ENCODE measurements around the gene CR1L. TPM values are rescaled to one million over a fixed set of nuclear protein-coding genes. Genes with fewer than 3 reads are reported as not detected.

The CR1L gene
- total and polyA plus RNA-seq, 2 donors (not counting 3 experiments of a cell fraction or from before 2014, with no cell fraction given), result not detected

GRCh38 chr1:207751790-207752455 is 107.0 kb downstream of the CR1L start, which contains the start of gene CD46:
CD46 (plus strand) TSS chr1:207752054; CDS start chr1:207752213, 159 bp downstream.
- Histone ChIP-seq H3K9me1 (replicated peaks; ENCODE audit: control insufficient read depth, extremely low read depth, insufficient read depth, low read length) (no peaks in the 10 kb centered on the region), H3K36me3 (ENCODE audit: control insufficient read depth in 2 of 2, extremely low read depth in 1 of 2, insufficient read depth in 2 of 2, low read length in 2 of 2) (no peaks in the 10 kb centered on the region), H3K4me3 (replicated peaks in 1 of 3; ENCODE audit: insufficient read depth in 1 of 3, low read depth in 1 of 3, low read length in 3 of 3) (peak within 1 kb of the TSS; percentile 37 to 86 (median 56)), H3K9me3 (replicated peaks; ENCODE audit: control insufficient read depth, insufficient read depth, low read length) (no peaks in the 10 kb centered on the region), H4K20me1 (replicated peaks; ENCODE audit: control insufficient read depth, extremely low read depth, insufficient read depth, low read length) (no peaks in the 10 kb centered on the region), H3K9ac (replicated peaks; ENCODE audit: extremely low read depth, insufficient read depth, low read length) (peak within 1 kb of the TSS; percentile 62), H3K4me1 (ENCODE audit: control insufficient read depth, extremely low read depth, insufficient read depth, low read length) (peaks cover 30% of the 10 kb centered on the region), H3K4me2 (ENCODE audit: insufficient read depth, low read length) (peak within 1 kb of the TSS; percentile 85), H3K79me2 (ENCODE audit: control insufficient read depth, insufficient read depth, low read length) (peaks cover 48% of the 10 kb centered on the region), H3K27me3 (ENCODE audit: control insufficient read depth in 2 of 2, insufficient read depth in 2 of 2, low read length in 2 of 2) (no peaks in the 10 kb centered on the region), H2AFZ (ENCODE audit: low read depth, low read length) (peak within 1 kb of the TSS; percentile 61), H3K27ac (ENCODE audit: insufficient read depth, low read depth, low read length) (peak within 1 kb of the TSS; percentile 85)
- ChIA-PET POLR2A (no interaction called here), CTCF (interaction anchor here (0.6 to 1.1 kb wide), 3 partner anchors 43 to 145 kb away, joined by 3 read pairs; no protein-coding TSS in a partner anchor)
- dilution Hi-C loops (cut with MboI; ENCODE audit: extremely low pct_ligation_motif_present, low sequenced_read_pairs), result no loop called here
- TF ChIP-seq EZH2 (IDR thresholded peaks at IDR 0.05; ENCODE audit: borderline replicate concordance, low read depth, low read length, severe bottlenecking), result no peak
- no peak for TF ChIP-seq FOS (IDR thresholded peaks at IDR 0.05; ENCODE audit: borderline replicate concordance, insufficient read depth, low read length)
- no peak for TF ChIP-seq MAX (IDR thresholded peaks at IDR 0.05; ENCODE audit: insufficient read depth, insufficient read length)
- peak; percentile 92 for TF ChIP-seq POLR2AphosphoS5 (IDR thresholded peaks at IDR 0.05; ENCODE audit: insufficient read depth, low read depth, low read length)
- TF ChIP-seq MYC (IDR thresholded peaks at IDR 0.05; ENCODE audit: low read depth, low read length), result no peak
- peak; percentile 83 for TF ChIP-seq POLR2A (IDR thresholded peaks at IDR 0.05; ENCODE audit: low read depth, low read length)
- DNase-seq (ENCODE audit: low read depth, low spot score) (peak; percentile 95), FAIRE-seq (peak; percentile 90)
- intact Hi-C loops (cut with micrococcal nuclease), result loop anchor here (2.0 to 10.0 kb wide), 3 partner anchors 45 to 485 kb away; no protein-coding TSS in a partner anchor
- BruUV-seq (replicated peaks), result no TSS peak

All from endothelial cell of umbilical vein (primary cell).